Measurements from ENCODE around the gene CSNK1D. TPM values are rescaled to one million over a fixed set of nuclear protein-coding genes. Genes with fewer than 3 reads are reported as not detected.
A peak's percentile ranks its signal among the peaks of the same experiment; 100 is the strongest.

Gene CSNK1D
- total and polyA plus RNA-seq, 10 of the 15 experiments (the other 5 are each of a cell fraction or from before 2014, with no cell fraction given), result 5.7 to 105 (median 58.1) TPM

DNA sequence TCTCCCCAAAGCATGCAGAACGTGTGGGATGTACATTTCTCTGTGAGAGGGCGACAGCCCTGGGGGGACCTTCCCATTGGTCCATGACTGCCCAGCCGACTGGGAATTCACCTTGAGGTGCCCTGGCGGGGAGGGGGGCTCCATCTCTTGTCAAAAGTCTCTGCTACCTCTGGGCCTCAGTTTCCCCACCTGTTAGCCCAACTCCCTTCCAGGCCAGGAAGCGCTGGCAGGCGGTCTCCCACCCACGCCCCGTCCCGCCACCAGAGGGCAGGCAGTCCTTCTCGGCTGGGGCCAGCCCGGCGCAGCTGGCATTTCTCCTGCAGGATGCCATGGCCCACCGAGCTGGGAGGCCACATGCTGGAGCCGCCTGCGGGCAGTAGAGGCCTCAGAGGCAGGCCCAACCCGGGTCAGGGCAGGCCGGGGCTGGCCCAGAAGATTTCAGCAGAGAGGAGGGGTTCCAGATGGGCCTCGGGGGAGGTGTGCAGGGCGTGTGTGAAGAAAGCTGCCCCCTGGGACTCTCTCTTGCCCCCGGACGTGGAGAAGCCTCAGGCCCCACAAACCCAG lies 27.3 kb upstream of the CSNK1D start (continued):
- 0 out of 3 replicates have a peak, but pooled peaks of 1 of the 2 experiments have one; percentile 65 for TF ChIP-seq EGR1 (IDR thresholded peaks at IDR 0.05; ENCODE audit: borderline replicate concordance in 1 of 2, low read depth in 2 of 2, low read length in 2 of 2)
- TF ChIP-seq ZNF622 (IDR thresholded peaks at IDR 0.05), result no peak
- no peak for TF ChIP-seq PAX8 (IDR thresholded peaks at IDR 0.05)
- no peak for TF ChIP-seq STAT3 (IDR thresholded peaks at IDR 0.05; ENCODE audit: low read depth, low read length)
- TF ChIP-seq, protein P1, sequence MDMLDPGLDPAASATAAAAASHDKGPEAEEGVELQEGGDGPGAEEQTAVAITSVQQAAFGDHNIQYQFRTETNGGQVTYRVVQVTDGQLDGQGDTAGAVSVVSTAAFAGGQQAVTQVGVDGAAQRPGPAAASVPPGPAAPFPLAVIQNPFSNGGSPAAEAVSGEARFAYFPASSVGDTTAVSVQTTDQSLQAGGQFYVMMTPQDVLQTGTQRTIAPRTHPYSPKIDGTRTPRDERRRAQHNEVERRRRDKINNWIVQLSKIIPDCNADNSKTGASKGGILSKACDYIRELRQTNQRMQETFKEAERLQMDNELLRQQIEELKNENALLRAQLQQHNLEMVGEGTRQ (IDR thresholded peaks at IDR 0.05; ENCODE audit: borderline replicate concordance, low read depth, low read length), result no peak
- TF ChIP-seq MEF2B (IDR thresholded peaks at IDR 0.05; ENCODE audit: partially characterized antibody, poor library complexity, severe bottlenecking), result peak; percentile 91
- no peak for TF ChIP-seq SUPT20H (IDR thresholded peaks at IDR 0.05; ENCODE audit: borderline replicate concordance, control insufficient read depth, low read depth, low read length)
- TF ChIP-seq, protein P2, sequence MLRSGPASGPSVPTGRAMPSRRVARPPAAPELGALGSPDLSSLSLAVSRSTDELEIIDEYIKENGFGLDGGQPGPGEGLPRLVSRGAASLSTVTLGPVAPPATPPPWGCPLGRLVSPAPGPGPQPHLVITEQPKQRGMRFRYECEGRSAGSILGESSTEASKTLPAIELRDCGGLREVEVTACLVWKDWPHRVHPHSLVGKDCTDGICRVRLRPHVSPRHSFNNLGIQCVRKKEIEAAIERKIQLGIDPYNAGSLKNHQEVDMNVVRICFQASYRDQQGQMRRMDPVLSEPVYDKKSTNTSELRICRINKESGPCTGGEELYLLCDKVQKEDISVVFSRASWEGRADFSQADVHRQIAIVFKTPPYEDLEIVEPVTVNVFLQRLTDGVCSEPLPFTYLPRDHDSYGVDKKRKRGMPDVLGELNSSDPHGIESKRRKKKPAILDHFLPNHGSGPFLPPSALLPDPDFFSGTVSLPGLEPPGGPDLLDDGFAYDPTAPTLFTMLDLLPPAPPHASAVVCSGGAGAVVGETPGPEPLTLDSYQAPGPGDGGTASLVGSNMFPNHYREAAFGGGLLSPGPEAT (IDR thresholded peaks at IDR 0.05; ENCODE audit: low read depth), result peak; percentile 32; the same call in 1 of the 2 replicates
- TF ChIP-seq NFYB (IDR thresholded peaks at IDR 0.05; ENCODE audit: insufficient read depth, low read depth, low read length), result no peak
- TF ChIP-seq FOXK2 (IDR thresholded peaks at IDR 0.05), result no peak
- TF ChIP-seq CBFB (IDR thresholded peaks at IDR 0.05; ENCODE audit: low read depth), result no peak
- TF ChIP-seq, protein P3, sequence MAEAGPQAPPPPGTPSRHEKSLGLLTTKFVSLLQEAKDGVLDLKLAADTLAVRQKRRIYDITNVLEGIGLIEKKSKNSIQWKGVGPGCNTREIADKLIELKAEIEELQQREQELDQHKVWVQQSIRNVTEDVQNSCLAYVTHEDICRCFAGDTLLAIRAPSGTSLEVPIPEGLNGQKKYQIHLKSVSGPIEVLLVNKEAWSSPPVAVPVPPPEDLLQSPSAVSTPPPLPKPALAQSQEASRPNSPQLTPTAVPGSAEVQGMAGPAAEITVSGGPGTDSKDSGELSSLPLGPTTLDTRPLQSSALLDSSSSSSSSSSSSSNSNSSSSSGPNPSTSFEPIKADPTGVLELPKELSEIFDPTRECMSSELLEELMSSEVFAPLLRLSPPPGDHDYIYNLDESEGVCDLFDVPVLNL (IDR thresholded peaks at IDR 0.05; ENCODE audit: low read depth, low read length), result no peak
- no peak for TF ChIP-seq FOXM1 (IDR thresholded peaks at IDR 0.05; ENCODE audit: low read depth, low read length)
- no peak for TF ChIP-seq CBX3 (IDR thresholded peaks at IDR 0.05; ENCODE audit: borderline replicate concordance, low read depth)
- TF ChIP-seq RAD21 (IDR thresholded peaks at IDR 0.05; ENCODE audit: insufficient read depth, low read depth, low read length), result peak; percentile 60
- no peak for TF ChIP-seq PML (IDR thresholded peaks at IDR 0.05; ENCODE audit: low read length)
- peak; percentile 41; the same call in 1 of the 2 replicates for TF ChIP-seq RB1 (IDR thresholded peaks at IDR 0.05; ENCODE audit: borderline replicate concordance)
- TF ChIP-seq, protein P4, sequence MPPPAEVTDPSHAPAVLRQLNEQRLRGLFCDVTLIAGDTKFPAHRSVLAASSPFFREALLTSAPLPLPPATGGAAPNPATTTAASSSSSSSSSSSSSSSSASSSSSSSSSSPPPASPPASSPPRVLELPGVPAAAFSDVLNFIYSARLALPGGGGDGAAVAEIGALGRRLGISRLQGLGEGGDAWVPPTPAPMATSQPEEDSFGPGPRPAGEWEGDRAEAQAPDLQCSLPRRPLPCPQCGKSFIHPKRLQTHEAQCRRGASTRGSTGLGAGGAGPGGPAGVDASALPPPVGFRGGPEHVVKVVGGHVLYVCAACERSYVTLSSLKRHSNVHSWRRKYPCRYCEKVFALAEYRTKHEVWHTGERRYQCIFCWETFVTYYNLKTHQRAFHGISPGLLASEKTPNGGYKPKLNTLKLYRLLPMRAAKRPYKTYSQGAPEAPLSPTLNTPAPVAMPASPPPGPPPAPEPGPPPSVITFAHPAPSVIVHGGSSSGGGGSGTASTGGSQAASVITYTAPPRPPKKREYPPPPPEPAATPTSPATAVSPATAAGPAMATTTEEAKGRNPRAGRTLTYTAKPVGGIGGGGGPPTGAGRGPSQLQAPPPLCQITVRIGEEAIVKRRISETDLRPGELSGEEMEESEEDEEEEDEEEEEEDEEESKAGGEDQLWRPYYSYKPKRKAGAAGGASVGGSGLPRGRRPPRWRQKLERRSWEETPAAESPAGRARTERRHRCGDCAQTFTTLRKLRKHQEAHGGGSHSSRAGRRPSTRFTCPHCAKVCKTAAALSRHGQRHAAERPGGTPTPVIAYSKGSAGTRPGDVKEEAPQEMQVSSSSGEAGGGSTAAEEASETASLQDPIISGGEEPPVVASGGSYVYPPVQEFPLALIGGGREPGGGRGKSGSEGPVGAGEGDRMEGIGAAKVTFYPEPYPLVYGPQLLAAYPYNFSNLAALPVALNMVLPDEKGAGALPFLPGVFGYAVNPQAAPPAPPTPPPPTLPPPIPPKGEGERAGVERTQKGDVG (CRISPR knock-in tag; IDR thresholded peaks at IDR 0.05), result no peak
- no peak for TF ChIP-seq BCL11A (IDR thresholded peaks at IDR 0.05; ENCODE audit: low read depth, low read length)
- TF ChIP-seq RAD51 (IDR thresholded peaks at IDR 0.05), result no peak
- TF ChIP-seq CEBPB (IDR thresholded peaks at IDR 0.05; ENCODE audit: borderline replicate concordance in 1 of 2, low read depth in 2 of 2, low read length in 2 of 2), result no peak
- TF ChIP-seq BHLHE40 (IDR thresholded peaks at IDR 0.05; ENCODE audit: borderline replicate concordance in 1 of 2, low read depth in 2 of 2, low read length in 1 of 2), result peak in 1 of 2 experiments; percentile 62; a peak in 1 of 4 replicates
- no peak for TF ChIP-seq BRCA1 (IDR thresholded peaks at IDR 0.05; ENCODE audit: low read depth, low read length)
- no peak for TF ChIP-seq KDM1A (IDR thresholded peaks at IDR 0.05; ENCODE audit: borderline replicate concordance)
- 0 out of 2 replicates have a peak, but pooled peaks have one; percentile 28 for TF ChIP-seq MYB (IDR thresholded peaks at IDR 0.05; ENCODE audit: borderline replicate concordance, low read depth, low read length)

Data from GM12878 (cell line).